GM10847 (cell line): ENCODE results near the gene FAM221A.

Experiments used
- POLR2A ChIP-seq: IDR thresholded peaks from 2 replicates; pipeline ENCODE4 v1.6.1; 2011; ENCODE audit not compliant: insufficient read length; ENCODE audit errors: extremely low read depth

Gene FAM221A

GRCh38 chr7:23689165-23689564 lies 9.2 kb downstream of the FAM221A start:
- no peak for TF ChIP-seq POLR2A

GRCh38 chr7:23691320-23691719 lies 11.3 kb downstream of the FAM221A start:
- TF ChIP-seq POLR2A, result no peak

- TF ChIP-seq POLR2A, result no peak
Measured at GRCh38 chr7:23693224-23693623, 13.2 kb downstream of the FAM221A start.

- no peak for TF ChIP-seq POLR2A
Measured at GRCh38 chr7:23696916-23697441, 17.0 kb downstream of the FAM221A start.

- no peak for TF ChIP-seq POLR2A
Measured at GRCh38 chr7:23698822-23699221, 18.8 kb downstream of the FAM221A start.

- no peak for TF ChIP-seq POLR2A
Measured at GRCh38 chr7:23700046-23700445, 20.0 kb downstream of the FAM221A start.

GRCh38 chr7:23709081-23709750 lies 29.2 kb downstream of the FAM221A start:
- no peak for TF ChIP-seq POLR2A

- no peak for TF ChIP-seq POLR2A
Measured at GRCh38 chr7:23710000-23710399, 30.0 kb downstream of the FAM221A start, which contains the start of gene STK31. STK31 (plus strand) TSS chr7:23710219; CDS start chr7:23710286, 67 bp downstream.

- no peak for TF ChIP-seq POLR2A
Measured at GRCh38 chr7:23712368-23713284, 32.6 kb downstream of the FAM221A start.

GRCh38 chr7:23713285-23714149 lies 33.5 kb downstream of the FAM221A start:
- TF ChIP-seq POLR2A, result no peak

GRCh38 chr7:23714150-23714464 lies 34.1 kb downstream of the FAM221A start:
- TF ChIP-seq POLR2A, result no peak

GRCh38 chr7:23714579-23714978 lies 34.6 kb downstream of the FAM221A start:
- no peak for TF ChIP-seq POLR2A

- no peak for TF ChIP-seq POLR2A
Measured at GRCh38 chr7:23715099-23715498, 35.1 kb downstream of the FAM221A start.

GRCh38 chr7:23717788-23718187 lies 37.8 kb downstream of the FAM221A start:
- no peak for TF ChIP-seq POLR2A

- no peak for TF ChIP-seq POLR2A
Measured at GRCh38 chr7:23721456-23721855, 41.5 kb downstream of the FAM221A start.
